Activated T-cell treated with anti-CD3 and anti-CD28 coated beads for 24 hours (primary cell): ENCODE measurements around the gene GRIN2A.

Experiments
- DNase-seq: peaks from one replicate; pipeline ENCODE4 v3.0.0-alpha.2; 2020; ENCODE audit warnings: low read depth

Gene GRIN2A

GRCh38 chr16:10182222-10183053 is at the start of gene GRIN2A:
Gene GRIN2A, minus strand, starts transcription at chr16:10182428. Its CDS starts 2,017 bp downstream, at chr16:10180411.
- DNase-seq, result no peak

- no peak for DNase-seq
Observed at GRCh38 chr16:10231563-10231962, 49.3 kb upstream of the GRIN2A start.

- DNase-seq, result no peak
Observed at GRCh38 chr16:10228779-10229178, 46.6 kb upstream of the GRIN2A start.

- no peak for DNase-seq
Observed at GRCh38 chr16:10226987-10227306, 44.7 kb upstream of the GRIN2A start.

GRCh38 chr16:10226141-10226986 is 44.1 kb upstream of the GRIN2A start:
- no peak for DNase-seq

GRCh38 chr16:10225653-10226052 is 43.4 kb upstream of the GRIN2A start:
- no peak for DNase-seq

- DNase-seq, result no peak
Observed at GRCh38 chr16:10224850-10225249, 42.6 kb upstream of the GRIN2A start.

GRCh38 chr16:10220942-10221341 is 38.7 kb upstream of the GRIN2A start:
- DNase-seq, result no peak

GRCh38 chr16:10219742-10220141 is 37.5 kb upstream of the GRIN2A start:
- no peak for DNase-seq

GRCh38 chr16:10218490-10219206 is 36.4 kb upstream of the GRIN2A start:
- DNase-seq, result no peak

GRCh38 chr16:10213748-10214147 is 31.5 kb upstream of the GRIN2A start:
- DNase-seq, result no peak

GRCh38 chr16:10210944-10211343 is 28.7 kb upstream of the GRIN2A start:
- DNase-seq, result no peak

- DNase-seq, result no peak
Observed at GRCh38 chr16:10206865-10207264, 24.6 kb upstream of the GRIN2A start.

- DNase-seq, result no peak
Observed at GRCh38 chr16:10206215-10206614, 24.0 kb upstream of the GRIN2A start.

GRCh38 chr16:10205688-10206087 is 23.5 kb upstream of the GRIN2A start:
- no peak for DNase-seq

- DNase-seq, result no peak
Observed at GRCh38 chr16:10202649-10203048, 20.4 kb upstream of the GRIN2A start.

- no peak for DNase-seq
Observed at GRCh38 chr16:10200637-10201586, 18.7 kb upstream of the GRIN2A start.

- no peak for DNase-seq
Observed at GRCh38 chr16:10196999-10197398, 14.8 kb upstream of the GRIN2A start.

- DNase-seq, result no peak
Observed at GRCh38 chr16:10191096-10191495, 8.9 kb upstream of the GRIN2A start.

- DNase-seq, result no peak
Observed at GRCh38 chr16:10189861-10190390, 7.7 kb upstream of the GRIN2A start.

- DNase-seq, result no peak
Observed at GRCh38 chr16:10188236-10188635, 6.0 kb upstream of the GRIN2A start.
